Coronary artery (tissue), 2 donors: Measurements from ENCODE around the gene MAGI1.

Experiments used
- DNase-seq: peaks from one replicate; pipeline ENCODE4 v3.0.0-alpha.2; 2017; ENCODE audit warnings: low spot score
- H3K27ac ChIP-seq, 2 donors: fragments of 200-600 bp; sonication (generic); one replicate each; pipeline ENCODE4 v1.5.1; 2016 to 2019
- H3K4me3 ChIP-seq: fragments of 200-600 bp; sonication (generic); 2 replicates; pipeline ENCODE4 v1.5.1; 2016; ENCODE audit warnings: mild to moderate bottlenecking, moderate library complexity
- CTCF ChIP-seq: fragments of 200-600 bp; sonication (generic); IDR thresholded peaks from one replicate; pipeline ENCODE4 v1.5.1; 2019; ENCODE audit warnings: antibody characterized with exemption

Gene MAGI1

GRCh38 chr3:65655061-65655460 lies 383.7 kb downstream of the MAGI1 start:
- no peak for DNase-seq
- H3K27ac ChIP-seq: no peak overlapping the region
- no peak for TF ChIP-seq CTCF
- H3K4me3 ChIP-seq: no peak overlapping the region

- TF ChIP-seq CTCF: no peak
- Histone ChIP-seq H3K4me3 (no peak overlapping the region), H3K27ac (no peak overlapping the region)
- DNase-seq: no peak
Observed at GRCh38 chr3:65653731-65654130, 385.0 kb downstream of the MAGI1 start.

- TF ChIP-seq CTCF: no peak
- no peak for DNase-seq
- Histone ChIP-seq H3K4me3 (no peak overlapping the region), H3K27ac (no peak overlapping the region)
Observed at GRCh38 chr3:65650247-65650646, 388.5 kb downstream of the MAGI1 start.

- Histone ChIP-seq H3K27ac (no peak overlapping the region), H3K4me3 (no peak overlapping the region)
- no peak for TF ChIP-seq CTCF
- no peak for DNase-seq
Observed at GRCh38 chr3:65647369-65647768, 391.3 kb downstream of the MAGI1 start.

- TF ChIP-seq CTCF: no peak
- no peak for DNase-seq
- Histone ChIP-seq H3K4me3 (no peak overlapping the region), H3K27ac (no peak overlapping the region)
Observed at GRCh38 chr3:65642883-65643282, 395.8 kb downstream of the MAGI1 start.

- Histone ChIP-seq H3K4me3 (no peak overlapping the region), H3K27ac (no peak overlapping the region)
- DNase-seq: no peak
- TF ChIP-seq CTCF: no peak
Observed at GRCh38 chr3:65641777-65642176, 396.9 kb downstream of the MAGI1 start.

- H3K4me3 ChIP-seq: no peak overlapping the region
- no peak for DNase-seq
- TF ChIP-seq CTCF: no peak
- H3K27ac ChIP-seq: no peak overlapping the region
Observed at GRCh38 chr3:65641045-65641444, 397.7 kb downstream of the MAGI1 start.
